MM.1S (cell line): Measurements from ENCODE around the gene HOXA6.

Experiments used
- CTCF ChIP-seq: fragments of 300-600 bp; sonication (generic); IDR thresholded peaks from 2 replicates; pipeline ENCODE4 v1.5.1; 2016; ENCODE audit warnings: antibody characterized with exemption, low read length, mixed read lengths
- EZH2 ChIP-seq: fragments of 300-600 bp; sonication (generic); optimal IDR thresholded peaks from 2 replicates; pipeline ENCODE3; 2017; ENCODE audit warnings: low read depth, mild to moderate bottlenecking, antibody characterized with exemption, low read length, mixed read lengths
- EZH2phosphoT487 ChIP-seq: fragments of 300-600 bp; sonication (generic); IDR thresholded peaks from 2 replicates; pipeline ENCODE4 v1.6.1; 2018; ENCODE audit warnings: antibody characterized with exemption, low read length

DNA sequence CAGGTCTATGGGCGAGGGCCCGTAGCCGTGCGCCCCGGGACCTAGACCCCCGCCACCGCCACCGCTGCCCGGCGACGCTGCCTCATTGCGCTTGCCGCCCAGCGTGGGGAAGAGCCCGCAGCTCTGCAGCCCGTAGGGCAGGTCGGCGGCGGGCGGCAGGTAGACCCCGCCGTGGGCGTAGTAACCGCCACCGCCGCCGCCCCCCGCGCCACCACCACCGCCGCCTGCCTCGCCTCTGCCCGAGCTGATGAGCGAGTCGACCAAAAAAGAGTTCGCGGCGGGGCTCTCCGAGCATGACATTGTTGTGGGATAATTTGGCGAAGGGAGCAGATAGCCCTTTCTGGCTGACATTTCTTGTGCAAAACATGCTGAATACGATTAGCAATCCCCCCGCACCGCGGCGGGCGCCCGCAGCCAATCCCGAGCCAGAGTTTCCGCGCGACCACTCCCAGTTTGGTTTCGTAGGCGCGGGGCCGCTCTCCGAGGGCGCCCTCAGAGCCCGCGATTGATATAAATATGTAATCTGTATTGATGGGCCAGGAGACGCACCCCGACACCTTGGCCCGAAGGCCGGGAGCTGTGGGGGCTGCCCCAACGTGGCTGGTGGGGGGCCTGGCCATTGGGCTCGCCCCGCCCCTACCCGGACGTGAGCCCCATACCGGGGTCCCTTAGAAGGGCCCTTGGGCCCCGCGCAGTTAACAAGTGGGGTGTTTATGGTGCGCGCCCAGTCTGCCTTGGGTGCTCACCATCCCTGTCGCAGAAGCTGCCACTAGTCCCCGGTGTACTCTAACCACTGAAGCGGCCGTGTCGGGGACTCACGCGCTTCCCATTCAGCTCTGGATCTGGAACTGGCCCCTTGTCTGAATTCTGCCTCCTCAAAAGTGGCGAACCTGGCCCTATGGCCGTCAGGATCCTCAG lies 26.6 kb upstream of the HOXA6 start, which contains the start of gene HOXA10:
- TF ChIP-seq CTCF = no peak
- TF ChIP-seq EZH2 = no peak
- TF ChIP-seq EZH2phosphoT487 = no peak
